Osteoblast (primary cell): ENCODE results near the gene AP4E1. TPM values are rescaled to one million over a fixed set of nuclear protein-coding genes. Genes with fewer than 3 reads are reported as not detected.

ENCODE experiments used
- DNase-seq: peaks from one replicate; pipeline ENCODE4 v3.0.0; 2011; ENCODE audit warnings: low spot score, mixed read lengths; ENCODE audit not compliant: insufficient read length; ENCODE audit errors: missing footprints
- H2AFZ ChIP-seq: 2 replicates; pipeline ENCODE4 v1.6.0; 2011; ENCODE audit warnings: mild to moderate bottlenecking, low read length
- H3K27ac ChIP-seq: 2 replicates; pipeline ENCODE4 v1.5.1; 2011; ENCODE audit warnings: mild to moderate bottlenecking, low read depth, low read length, moderate library complexity
- H3K27me3 ChIP-seq: 2 replicates; pipeline ENCODE4 v1.6.0; 2012; ENCODE audit warnings: mild to moderate bottlenecking, control low read depth, inconsistent platforms, low read length, moderate library complexity; ENCODE audit not compliant: insufficient read depth
- H3K36me3 ChIP-seq: 2 replicates; pipeline ENCODE4 v1.5.1; 2011; ENCODE audit warnings: mild to moderate bottlenecking, low read length, control low read depth, moderate library complexity; ENCODE audit not compliant: insufficient read depth
- H3K4me1 ChIP-seq: 2 replicates; pipeline ENCODE4 v1.5.1; 2011; ENCODE audit warnings: mild to moderate bottlenecking, low read length, control low read depth, moderate library complexity; ENCODE audit not compliant: insufficient read depth
- H3K4me2 ChIP-seq: 2 replicates; pipeline ENCODE4 v1.6.0; 2011; ENCODE audit warnings: mild to moderate bottlenecking, low read length; ENCODE audit not compliant: insufficient read depth
- H3K4me3 ChIP-seq: fragments of 200-600 bp; sonication (generic); 3 replicates; pipeline ENCODE4 v1.5.1; 2012; ENCODE audit warnings: mild to moderate bottlenecking, low read length, inconsistent platforms; ENCODE audit not compliant: insufficient read depth
- H3K79me2 ChIP-seq: 2 replicates; pipeline ENCODE4 v1.6.0; 2012; ENCODE audit warnings: mild to moderate bottlenecking, low read length, control low read depth, inconsistent platforms; ENCODE audit not compliant: insufficient read depth
- H3K9me3 ChIP-seq: 2 replicates; pipeline ENCODE4 v1.5.1; 2011; ENCODE audit warnings: low read depth, low read length, control low read depth
- H4K20me1 ChIP-seq: 2 replicates; pipeline ENCODE4 v1.6.0; 2012; ENCODE audit warnings: mild to moderate bottlenecking, low read length, control low read depth; ENCODE audit not compliant: insufficient read depth
- total RNA-seq: library from RNA; depleted of rRNA; stranded (reverse); fragments of >200 nt; gene quantifications from 2 replicates; pipeline ENCODE4 v1.2.3, GENCODE V29; 2012
- TF ChIP-seq, protein P1 (sequence below): IDR thresholded peaks from 2 replicates; pipeline ENCODE4 v1.5.1; 2011; ENCODE audit warnings: mild to moderate bottlenecking, low read depth, low read length, moderate library complexity; ENCODE audit errors: extremely low read depth

AP4E1 gene
- total RNA-seq, 1 donor = 19.2 TPM

GRCh38 chr15:50978580-50978979 lies 70.1 kb downstream of the AP4E1 start:
- no peaks in the 10 kb centered on the region for H3K9me3 ChIP-seq
- TF ChIP-seq, protein P1, sequence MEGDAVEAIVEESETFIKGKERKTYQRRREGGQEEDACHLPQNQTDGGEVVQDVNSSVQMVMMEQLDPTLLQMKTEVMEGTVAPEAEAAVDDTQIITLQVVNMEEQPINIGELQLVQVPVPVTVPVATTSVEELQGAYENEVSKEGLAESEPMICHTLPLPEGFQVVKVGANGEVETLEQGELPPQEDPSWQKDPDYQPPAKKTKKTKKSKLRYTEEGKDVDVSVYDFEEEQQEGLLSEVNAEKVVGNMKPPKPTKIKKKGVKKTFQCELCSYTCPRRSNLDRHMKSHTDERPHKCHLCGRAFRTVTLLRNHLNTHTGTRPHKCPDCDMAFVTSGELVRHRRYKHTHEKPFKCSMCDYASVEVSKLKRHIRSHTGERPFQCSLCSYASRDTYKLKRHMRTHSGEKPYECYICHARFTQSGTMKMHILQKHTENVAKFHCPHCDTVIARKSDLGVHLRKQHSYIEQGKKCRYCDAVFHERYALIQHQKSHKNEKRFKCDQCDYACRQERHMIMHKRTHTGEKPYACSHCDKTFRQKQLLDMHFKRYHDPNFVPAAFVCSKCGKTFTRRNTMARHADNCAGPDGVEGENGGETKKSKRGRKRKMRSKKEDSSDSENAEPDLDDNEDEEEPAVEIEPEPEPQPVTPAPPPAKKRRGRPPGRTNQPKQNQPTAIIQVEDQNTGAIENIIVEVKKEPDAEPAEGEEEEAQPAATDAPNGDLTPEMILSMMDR = no peak
- H3K36me3 ChIP-seq = no peaks in the 10 kb centered on the region
- no peak overlapping the region for H3K4me3 ChIP-seq
- no peaks in the 10 kb centered on the region for H3K27me3 ChIP-seq
- H3K79me2 ChIP-seq = no peaks in the 10 kb centered on the region
- no peak overlapping the region for H3K27ac ChIP-seq
- no peak overlapping the region for H2AFZ ChIP-seq
- peaks cover 7% of the 10 kb centered on the region for H3K4me1 ChIP-seq
- no peak for DNase-seq
- peaks cover 7% of the 10 kb centered on the region for H4K20me1 ChIP-seq
- H3K4me2 ChIP-seq = no peak overlapping the region

DNA sequence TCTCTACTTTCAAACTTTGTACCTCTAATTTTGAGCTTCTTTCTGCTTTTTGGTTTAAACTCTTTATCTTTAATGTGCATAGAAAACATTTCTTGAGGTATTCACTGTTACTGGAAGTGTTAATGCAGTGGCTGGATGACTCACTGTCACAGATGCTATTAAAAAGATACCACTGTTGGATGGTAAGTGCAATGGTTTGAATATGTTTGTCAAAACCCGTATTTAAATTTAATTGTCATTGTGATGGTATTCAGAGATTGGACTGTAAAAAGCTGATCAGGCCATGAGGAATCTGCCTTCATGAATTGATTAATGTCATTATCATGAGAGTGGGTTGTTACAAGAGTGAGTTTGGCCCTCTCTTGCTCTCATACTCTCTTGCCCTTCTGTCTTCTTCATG lies 70.6 kb downstream of the AP4E1 start:
- DNase-seq = no peak
- peaks cover 7% of the 10 kb centered on the region for H3K4me1 ChIP-seq
- H3K4me2 ChIP-seq = no peak overlapping the region
- H3K4me3 ChIP-seq = no peak overlapping the region
- no peak overlapping the region for H3K27ac ChIP-seq
- H3K9me3 ChIP-seq = no peaks in the 10 kb centered on the region
- H3K79me2 ChIP-seq = no peaks in the 10 kb centered on the region
- peaks cover 7% of the 10 kb centered on the region for H4K20me1 ChIP-seq
- no peak overlapping the region for H2AFZ ChIP-seq
- TF ChIP-seq, protein P1 = no peak
- no peaks in the 10 kb centered on the region for H3K27me3 ChIP-seq
- H3K36me3 ChIP-seq = peaks cover 1% of the 10 kb centered on the region

GRCh38 chr15:50993598-50993997 lies 85.1 kb downstream of the AP4E1 start:
- H3K9me3 ChIP-seq = no peaks in the 10 kb centered on the region
- no peak overlapping the region for H3K4me3 ChIP-seq
- H3K27ac ChIP-seq = peak overlapping the region; percentile 39
- H3K36me3 ChIP-seq = peaks cover 7% of the 10 kb centered on the region
- H2AFZ ChIP-seq = no peak overlapping the region
- peaks cover 17% of the 10 kb centered on the region for H3K4me1 ChIP-seq
- DNase-seq = peak; percentile 36
- H3K4me2 ChIP-seq = no peak overlapping the region
- H4K20me1 ChIP-seq = no peaks in the 10 kb centered on the region
- TF ChIP-seq, protein P1 = no peak
- peaks cover under 1% of the 10 kb centered on the region for H3K79me2 ChIP-seq
- H3K27me3 ChIP-seq = no peaks in the 10 kb centered on the region

DNA sequence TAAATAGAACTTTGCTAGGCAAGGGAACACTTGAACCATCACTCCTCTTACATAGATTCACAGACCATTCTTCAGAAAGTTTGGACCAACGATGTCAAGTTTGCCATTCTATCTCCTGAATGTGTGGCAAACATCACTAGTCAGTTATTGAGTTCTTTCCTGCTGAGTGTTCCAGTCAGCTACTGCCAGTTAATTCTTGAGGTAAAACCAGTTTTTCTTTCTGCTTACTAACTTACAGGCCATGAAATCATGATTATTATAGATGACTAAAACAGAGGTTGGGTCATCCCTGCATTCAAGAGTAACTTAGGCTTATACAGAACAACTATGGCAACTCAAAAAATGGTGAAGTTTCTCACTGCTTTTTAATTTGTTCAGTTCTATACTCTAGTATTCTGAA lies 88.2 kb downstream of the AP4E1 start:
- no peak overlapping the region for H3K4me3 ChIP-seq
- no peak overlapping the region for H2AFZ ChIP-seq
- peak overlapping the region; percentile 70 for H3K27ac ChIP-seq
- peak overlapping the region; percentile 16 for H3K4me2 ChIP-seq
- peaks cover 17% of the 10 kb centered on the region for H3K4me1 ChIP-seq
- H3K27me3 ChIP-seq = no peaks in the 10 kb centered on the region
- peak; percentile 83 for DNase-seq
- H4K20me1 ChIP-seq = no peaks in the 10 kb centered on the region
- H3K79me2 ChIP-seq = no peaks in the 10 kb centered on the region
- peaks cover 22% of the 10 kb centered on the region for H3K36me3 ChIP-seq
- TF ChIP-seq, protein P1 = no peak
- H3K9me3 ChIP-seq = no peaks in the 10 kb centered on the region
